Hepatic stellate cell (primary cell): ENCODE data around the gene GSTM2.
A peak's percentile ranks its signal among the peaks of the same experiment; 100 is the strongest.

ENCODE experiments used
- DNase-seq: peaks from one replicate; pipeline ENCODE4 v3.0.0; 2011; ENCODE audit warnings: low spot score

Gene GSTM2

GRCh38 chr1:109667452-109668122, at the start of gene GSTM2:
Gene GSTM2, plus strand, starts transcription at chr1:109668057. Its CDS starts 59 bp downstream, at chr1:109668116.
- peak; percentile 88 for DNase-seq

GRCh38 chr1:109618661-109619575, 48.9 kb upstream of the GSTM2 start:
- DNase-seq, result no peak

- DNase-seq, result peak; percentile 75
Observed at GRCh38 chr1:109619576-109620400, 48.1 kb upstream of the GSTM2 start, which contains the start of the genes AMPD2 and GNAT2. Gene AMPD2, plus strand, starts transcription at chr1:109619837. Its CDS starts 1,339 bp downstream, at chr1:109621176. Gene GNAT2, minus strand, starts transcription at chr1:109619616. Its CDS starts 6,746 bp downstream, at chr1:109612870.

- DNase-seq, result peak; percentile 86
Observed at GRCh38 chr1:109620401-109620791, 47.5 kb upstream of the GSTM2 start.

GRCh38 chr1:109620841-109621286, 47.0 kb upstream of the GSTM2 start:
- DNase-seq, result peak; percentile 99

- DNase-seq, result peak; percentile 60
Observed at GRCh38 chr1:109621379-109622136, 46.3 kb upstream of the GSTM2 start.

GRCh38 chr1:109622137-109622892, 45.5 kb upstream of the GSTM2 start:
- no peak for DNase-seq

GRCh38 chr1:109622895-109623294, 45.0 kb upstream of the GSTM2 start:
- no peak for DNase-seq

- DNase-seq, result no peak
Observed at GRCh38 chr1:109623601-109624161, 44.2 kb upstream of the GSTM2 start.

- no peak for DNase-seq
Observed at GRCh38 chr1:109624201-109625010, 43.5 kb upstream of the GSTM2 start.

- DNase-seq, result no peak
Observed at GRCh38 chr1:109625176-109625575, 42.7 kb upstream of the GSTM2 start.

GRCh38 chr1:109625601-109626560, 42.0 kb upstream of the GSTM2 start:
- no peak for DNase-seq

- no peak for DNase-seq
Observed at GRCh38 chr1:109626682-109627408, 41.0 kb upstream of the GSTM2 start.

GRCh38 chr1:109627692-109628399, 40.0 kb upstream of the GSTM2 start:
- DNase-seq, result no peak

GRCh38 chr1:109628540-109629321, 39.1 kb upstream of the GSTM2 start:
- no peak for DNase-seq
